DMS79 (cell line): ENCODE data around the gene HK2.
"Not testable (repeated sequence)": the region's sequence is repeated elsewhere in the genome, so short reads cannot be mapped to it uniquely, and the experiment has no call there.

Experiments
- DNase-seq: peaks from one replicate; lab custom pipeline; 2025; lab: John Stamatoyannopoulos, UW

Gene HK2

DNA sequence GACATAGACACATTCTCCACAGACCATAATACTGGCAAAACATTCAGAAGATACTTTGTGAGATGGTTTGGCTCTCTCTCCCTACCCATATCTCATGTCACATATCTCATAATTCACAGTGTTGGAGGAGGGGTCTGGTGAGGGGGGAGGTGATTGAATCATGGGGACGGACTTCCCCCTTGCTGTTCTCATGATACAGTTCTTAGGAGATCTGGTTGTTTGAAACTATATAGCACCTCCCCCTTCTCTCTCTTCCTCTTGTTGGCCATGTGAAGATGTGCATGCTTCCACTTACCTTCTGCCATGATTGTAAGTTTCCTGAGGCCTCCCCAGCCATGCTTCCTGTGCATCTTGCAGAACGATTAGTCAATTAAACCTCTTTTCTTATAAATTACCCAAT, 61.1 kb downstream of the HK2 start:
- no peak for DNase-seq

DNA sequence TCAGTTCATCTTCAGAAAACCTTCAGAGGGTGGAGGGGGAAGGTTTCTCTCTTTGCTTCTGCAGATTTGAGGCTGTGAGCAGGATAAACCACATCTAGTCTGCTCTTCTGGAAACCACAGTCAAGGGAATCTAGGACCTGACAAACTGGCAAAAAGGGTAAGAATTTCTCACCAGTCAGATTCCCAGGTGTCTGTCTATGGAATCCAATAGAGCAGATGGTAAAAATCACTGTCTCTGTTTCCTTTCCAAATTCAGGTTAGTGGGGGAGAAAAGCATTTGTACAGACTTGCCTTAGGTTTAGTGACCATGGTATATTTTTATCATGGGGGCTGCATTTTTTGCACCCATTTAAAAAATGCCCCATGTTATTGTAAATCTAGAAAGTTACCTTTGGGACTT, 62.3 kb downstream of the HK2 start:
- DNase-seq: no peak

DNA sequence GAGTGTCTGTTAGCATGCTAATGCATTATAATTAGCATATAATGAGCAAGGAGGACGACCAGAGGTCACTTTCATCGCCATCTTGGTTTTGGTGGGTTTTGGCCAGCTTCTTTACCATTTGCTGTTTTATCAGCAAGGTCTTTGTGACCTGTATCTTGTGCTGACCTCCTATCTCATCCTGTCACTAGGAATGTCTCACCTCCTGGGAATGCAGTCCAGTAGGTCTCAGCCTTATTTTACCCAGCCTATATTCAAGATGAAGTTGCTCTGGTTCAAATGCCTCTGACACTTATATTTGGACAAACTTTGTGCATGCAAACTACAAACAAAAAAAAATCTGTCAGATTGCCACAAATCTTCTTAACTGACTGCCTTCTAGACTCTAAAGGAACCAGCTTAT, 66.3 kb downstream of the HK2 start:
- not testable (repeated sequence) for DNase-seq

DNA sequence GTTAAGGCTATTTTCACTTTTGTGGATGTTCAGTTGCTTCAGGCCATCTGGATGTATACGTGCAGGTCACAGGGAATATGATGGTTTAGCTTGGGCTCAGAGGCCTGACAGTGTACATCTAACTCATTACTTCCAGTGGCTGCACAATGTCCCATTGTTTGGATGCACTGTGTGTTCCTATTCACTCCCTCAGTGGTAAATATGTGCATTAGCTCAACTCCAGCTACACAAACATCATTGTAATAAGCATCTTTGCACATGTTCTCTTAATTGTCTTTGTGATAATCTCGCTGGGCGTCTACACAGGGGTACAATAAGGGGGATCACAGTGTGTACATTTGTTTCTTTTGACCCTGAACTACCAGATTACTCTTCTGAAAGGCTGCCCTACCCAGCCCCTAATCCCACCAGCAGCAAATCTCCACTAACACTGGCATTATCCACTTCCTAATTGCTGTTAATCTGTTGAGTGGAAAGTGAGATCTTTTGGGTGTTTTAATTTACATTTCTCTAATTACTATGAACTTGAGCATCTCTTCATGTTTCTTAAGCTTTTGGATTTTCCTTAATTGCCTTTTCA, 68.4 kb downstream of the HK2 start:
- no peak for DNase-seq

DNA sequence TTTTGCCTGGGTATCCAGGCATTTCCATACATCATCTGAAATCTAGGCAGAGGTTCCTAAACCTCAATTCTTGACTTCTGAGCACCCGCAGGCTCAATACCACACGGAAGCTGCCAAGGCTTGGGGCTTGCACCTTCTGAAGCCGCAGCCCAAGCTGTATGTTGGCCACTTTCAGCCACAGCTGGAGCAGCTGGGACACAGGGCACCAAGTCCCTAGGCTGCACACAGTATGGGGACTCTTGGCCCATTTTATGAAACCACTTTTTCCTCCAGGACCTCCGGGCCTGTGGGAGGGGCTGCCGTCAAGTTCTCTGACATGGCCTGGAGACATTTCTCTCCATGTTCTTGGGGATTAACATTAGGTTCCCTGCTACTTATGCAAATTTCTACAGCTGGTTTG, 72.5 kb downstream of the HK2 start:
- no peak for DNase-seq

DNA sequence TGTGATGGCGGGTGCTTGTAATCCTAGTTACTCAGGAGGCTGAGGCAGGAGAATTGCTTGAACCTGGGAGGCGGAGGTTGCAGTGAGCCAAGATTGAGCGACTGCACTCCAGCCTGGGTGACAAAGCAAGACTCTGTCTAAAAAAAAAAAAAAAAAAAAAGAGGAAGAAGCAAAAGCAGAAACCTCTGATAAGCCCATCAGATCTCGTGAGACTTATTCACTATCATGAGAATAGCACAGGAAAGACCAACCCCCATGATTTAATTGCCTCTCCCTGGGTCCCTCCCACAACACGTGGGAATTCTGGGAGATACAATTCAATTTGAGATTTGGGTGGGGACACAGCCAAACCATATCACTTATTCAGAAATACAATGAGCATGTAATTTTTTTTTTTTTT, 73.6 kb downstream of the HK2 start:
- DNase-seq: not testable (repeated sequence)

DNA sequence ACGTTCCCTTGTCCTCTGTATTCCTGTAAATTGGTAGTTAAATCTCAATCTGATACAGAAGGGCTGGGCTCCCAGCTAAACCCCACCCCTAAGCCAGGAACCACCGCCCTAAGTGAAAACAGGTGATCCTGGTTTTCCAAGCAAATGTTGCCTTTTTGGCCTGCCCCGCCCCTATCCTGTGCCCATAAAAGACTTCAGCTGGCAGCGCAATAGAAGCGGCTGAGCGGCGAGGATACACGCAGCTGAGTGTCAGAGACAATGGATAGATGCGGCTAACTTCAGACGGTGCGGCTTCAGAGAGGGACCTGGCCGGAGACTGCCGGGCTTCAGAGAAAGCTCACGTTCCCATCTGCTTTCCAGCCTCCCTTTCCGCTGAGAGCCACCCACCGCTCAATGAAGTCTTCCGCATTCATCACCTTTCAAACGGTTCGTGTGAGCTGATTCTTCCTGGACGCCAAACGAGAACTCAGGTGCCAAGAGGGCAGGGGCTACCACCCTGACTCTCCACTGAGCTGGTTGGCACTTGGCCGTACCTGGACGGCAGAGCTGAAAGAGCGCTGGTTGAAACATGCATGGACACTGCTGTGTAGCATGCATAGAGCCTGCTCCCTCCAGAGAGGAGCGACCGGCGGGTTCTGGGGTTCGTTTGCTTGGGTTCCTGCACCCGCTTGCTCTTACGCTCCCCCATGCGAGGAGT, 75.0 kb downstream of the HK2 start:
- DNase-seq: no peak

DNA sequence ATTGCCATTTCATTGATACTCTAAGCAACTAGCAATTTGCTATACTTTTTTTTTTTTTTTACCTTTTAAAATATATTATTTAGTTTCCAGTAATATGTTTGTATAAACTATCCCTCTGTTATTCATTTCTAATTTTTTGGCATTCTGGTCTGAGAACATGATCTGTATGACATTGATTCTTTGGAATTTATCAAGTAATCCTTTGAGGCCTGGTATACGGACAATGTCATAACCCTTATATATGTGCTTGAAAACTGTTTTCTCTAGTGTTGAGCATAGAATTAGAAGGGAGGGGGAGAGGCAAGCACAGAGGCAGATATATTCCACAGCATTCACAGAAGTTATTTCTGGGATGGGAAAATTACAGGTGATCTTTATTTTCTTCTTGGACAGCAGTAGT, 76.3 kb downstream of the HK2 start:
- no peak for DNase-seq

DNA sequence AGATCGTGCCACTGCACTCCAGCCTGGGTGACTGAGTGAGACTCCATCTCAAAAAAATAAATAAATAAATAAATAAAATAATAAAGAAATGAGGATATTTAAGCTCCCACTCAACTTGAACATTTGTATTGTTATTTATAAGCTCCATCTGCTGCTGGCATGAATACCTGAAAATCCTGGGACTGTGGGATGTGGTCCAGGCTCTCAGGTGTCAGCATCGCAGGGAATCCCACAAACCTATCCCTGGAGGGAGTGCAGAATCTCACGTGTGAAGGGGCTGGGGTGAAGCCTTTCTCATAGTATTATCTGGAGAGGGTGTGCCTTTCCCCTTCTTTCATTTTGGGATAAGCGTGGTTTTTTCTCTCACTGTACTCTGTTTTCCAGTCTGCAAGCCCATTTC, 77.1 kb downstream of the HK2 start:
- DNase-seq: no peak

DNA sequence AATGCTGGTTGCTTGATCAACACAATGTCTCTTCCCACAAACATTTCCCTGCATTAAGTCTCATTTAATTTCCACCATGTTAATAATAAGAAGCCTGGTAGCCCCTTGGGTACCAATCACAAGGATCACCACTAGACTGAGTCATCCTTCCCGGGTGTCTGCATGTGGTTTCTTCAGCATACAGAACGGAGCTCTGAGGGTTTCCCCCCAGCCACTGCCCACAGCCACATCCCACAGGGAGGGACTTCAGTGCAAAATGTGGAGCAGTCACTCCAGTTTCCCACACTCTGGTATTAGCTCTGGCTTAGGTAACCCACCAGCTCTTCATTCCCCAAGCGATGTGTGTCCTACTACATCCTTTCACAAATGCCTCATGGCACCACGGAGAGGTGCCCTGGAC, 81.8 kb downstream of the HK2 start:
- DNase-seq: no peak

DNA sequence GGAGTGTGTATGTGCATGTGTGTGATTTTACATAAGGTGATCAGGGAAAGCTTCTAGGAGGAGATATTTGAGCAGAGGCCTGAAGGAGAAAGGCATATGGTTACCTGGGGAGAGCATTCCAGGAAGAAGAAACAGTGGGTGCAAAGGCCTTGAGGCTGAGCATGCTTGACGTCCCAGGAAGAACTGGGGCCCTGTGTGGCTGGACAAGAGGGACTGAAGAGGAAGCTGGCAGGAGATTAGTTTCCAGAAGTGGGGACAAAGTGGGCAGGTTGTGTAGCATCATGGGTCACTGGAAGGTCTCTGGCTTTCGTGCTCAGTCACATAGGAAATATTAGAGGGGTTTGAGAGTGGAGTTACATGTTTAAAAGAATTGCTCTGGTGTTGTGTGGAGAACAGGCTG, 82.5 kb downstream of the HK2 start:
- DNase-seq: no peak

DNA sequence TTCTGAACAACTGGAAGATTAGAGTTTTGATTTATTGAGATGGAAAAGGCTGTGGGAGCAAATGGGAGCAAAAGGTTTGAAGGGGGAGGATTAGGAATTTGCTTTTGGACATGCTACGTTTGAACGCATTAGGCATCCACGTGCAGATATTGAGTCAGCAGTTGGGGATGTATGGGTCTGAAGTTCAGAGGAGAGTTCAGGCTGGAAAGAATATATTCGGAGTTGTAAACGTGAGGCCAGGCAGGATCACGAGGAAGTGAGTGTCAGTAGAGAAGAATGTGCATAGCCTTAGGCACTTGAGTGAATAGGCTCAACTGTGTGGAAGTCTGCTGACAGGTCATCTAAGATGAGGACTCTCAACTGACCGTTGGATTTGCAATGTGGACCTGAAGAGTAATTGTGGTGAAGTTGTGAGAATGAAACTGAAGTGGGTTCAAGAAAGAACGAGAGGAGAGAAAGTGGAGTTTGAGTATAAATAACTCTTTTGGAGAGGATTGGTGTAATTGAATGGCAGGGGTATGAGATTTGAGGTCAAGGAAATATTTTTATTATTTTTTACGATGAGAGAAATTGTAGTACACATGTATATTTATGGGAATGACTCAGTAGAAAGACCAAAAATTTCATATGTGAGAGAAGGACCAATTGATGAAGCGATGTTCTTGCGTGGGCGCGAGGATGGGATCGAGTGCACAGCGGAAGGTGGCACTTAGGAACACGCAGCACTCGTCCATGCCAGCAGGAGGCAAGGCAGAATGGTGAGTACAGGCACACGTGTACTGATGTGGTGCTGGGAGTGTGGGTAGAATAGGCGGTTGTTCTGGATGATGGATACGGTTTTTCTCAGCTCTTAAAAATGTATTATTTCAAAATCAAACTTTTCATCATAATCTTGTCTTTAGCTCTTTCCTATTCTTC, 84.0 kb downstream of the HK2 start:
- DNase-seq: no peak

DNA sequence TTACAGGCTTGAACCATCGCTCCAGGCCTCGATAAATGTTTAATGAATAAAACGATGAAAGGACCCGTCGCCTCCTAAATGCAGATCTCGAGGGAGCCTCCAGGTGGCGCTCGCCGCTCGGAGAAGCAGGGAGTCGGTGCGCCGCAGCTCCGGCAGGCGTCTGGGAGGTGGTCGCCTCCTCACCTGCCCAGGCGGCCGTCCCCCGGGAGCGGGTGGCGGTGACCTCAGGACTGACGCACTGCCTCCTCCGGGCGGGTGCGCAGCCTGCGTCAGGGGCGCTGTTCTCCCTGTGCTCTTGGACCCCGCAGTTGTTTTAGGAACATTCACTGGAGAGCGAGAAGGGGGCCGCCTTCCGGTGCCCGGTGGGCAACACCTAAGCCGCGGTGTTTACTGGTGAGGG, 85.9 kb downstream of the HK2 start:
- DNase-seq: no peak

DNA sequence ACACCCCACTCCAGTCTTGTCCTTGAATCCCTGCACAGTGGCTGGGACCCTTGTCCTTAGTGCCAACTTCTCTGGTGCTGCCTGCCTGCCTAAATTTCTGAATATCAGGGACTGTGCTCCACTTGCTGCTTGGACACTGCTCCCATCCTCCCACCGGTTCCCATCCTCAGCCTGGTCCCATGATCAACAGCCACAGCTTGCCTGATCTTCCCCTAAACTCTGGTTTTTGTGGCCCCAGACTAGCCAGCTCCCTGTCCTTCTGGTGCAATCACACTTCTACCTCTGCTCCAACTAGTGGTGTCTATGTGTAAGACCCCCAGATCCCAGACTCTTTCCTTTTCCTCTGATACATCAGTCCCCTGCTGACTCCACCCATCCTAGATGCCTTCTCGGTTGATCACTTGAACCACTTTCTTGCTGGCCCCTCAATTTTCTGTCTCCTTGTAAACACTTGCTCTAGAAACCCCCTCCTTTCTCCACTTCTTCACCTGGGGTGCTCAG, 87.4 kb downstream of the HK2 start:
- no peak for DNase-seq

DNA sequence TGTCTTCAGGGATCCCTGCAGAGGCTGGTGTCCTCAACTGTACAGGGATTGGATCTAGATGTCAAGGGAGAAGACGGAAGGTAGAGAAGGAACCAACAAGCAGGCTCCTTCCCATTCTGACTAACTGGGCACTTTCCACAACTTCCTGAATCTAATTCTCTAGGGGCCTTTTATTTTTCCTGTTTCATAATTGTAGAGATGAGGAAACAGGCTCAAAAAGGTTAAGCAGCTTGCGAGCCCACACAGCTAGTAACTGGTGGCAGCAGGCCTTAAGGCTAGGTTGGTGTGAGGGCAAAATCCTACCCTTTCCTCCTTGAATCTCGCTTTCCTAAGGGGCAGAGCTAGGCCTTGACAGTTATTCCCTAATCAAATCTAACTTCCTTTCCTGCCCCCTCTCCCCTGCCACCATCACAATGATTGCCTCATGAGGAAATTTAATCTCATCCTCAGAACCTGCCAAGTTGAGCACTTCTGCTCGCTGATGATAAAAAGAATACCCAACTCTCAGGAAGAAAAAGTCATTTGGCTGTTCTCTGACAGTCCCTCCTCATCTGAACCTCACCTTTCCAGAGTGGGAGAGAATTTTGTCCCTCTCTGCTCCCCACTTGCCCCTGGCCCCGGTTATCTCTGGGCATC, 88.8 kb downstream of the HK2 start:
- DNase-seq: no peak

DNA sequence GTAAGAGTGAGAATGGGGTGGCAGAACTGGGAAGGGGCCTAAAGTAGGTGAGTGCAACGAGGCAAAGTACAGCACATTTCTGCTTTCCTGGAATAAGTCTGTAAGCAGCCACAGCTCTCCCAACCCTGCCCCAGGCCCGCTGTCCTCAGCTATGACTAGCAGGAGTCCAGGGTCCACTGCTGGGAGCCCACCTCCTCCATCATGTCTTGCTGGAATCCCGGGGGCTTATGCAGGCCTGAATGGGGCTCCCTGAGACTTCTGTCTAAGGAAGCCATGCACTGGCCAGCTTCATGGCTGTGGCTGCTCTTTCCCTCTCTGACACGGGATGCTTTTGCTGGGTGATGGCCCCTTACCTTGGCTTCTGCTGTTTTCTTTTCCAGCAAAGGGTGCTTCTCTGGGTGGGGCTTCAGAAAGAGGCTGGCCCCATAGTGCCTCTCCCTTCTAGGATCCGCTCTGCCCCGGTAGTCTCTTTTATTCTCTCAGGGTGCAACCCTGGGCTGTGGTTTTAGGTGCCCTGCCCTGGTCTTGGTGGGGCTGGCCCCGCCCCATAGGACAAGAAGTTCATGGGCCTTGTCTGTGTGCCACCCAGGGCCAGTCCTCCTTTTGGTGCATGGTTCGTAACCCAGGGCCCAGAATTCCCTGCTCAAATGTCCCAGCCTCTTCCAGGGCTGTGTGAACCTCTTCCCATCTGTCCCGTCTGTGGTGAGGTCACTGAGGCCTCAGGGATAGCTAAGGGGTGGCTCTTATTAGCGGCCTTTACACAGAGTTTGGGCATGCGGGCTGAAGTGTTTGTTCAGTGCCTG, 90.7 kb downstream of the HK2 start:
- DNase-seq: no peak

DNA sequence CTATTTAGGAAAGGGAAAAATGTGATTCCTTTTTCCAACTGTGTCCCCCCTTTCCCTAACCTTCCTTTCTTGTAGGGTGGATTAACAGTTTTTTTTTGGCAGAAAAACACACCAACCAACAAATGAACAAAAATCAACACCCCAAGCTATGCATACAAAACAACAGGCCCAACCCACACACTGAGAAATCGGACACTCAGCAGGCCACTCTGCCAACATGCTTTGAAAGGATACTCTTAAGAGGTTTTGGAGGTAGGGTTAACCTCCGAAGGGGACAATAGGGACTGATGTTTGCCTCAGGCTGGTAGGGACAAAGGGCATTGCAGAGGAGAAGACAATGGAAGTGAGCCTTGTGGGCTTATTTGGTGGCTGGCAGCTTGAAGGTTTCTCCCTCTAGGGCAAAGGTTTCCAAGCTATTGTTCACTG, 91.4 kb downstream of the HK2 start:
- no peak for DNase-seq

DNA sequence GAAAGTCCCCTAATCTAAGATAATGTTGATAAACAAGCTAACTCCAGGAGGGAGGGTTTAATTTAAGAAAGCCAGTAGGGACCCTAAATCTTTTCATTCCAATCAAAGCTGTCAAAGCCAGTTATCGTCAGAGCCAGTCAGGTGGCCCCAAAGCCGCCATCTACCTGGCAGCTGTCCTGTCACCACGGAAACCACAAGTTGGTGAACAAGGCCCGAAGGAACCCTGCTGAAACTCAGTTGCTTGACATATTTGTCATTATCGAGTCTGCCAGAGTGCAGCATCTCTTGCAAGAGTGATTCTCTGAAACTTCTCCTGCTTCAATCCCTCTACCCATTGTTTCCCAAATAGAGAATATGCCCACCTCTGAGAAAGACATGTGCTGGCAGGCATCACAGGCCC, 93.7 kb downstream of the HK2 start:
- peak; percentile 5 for DNase-seq

DNA sequence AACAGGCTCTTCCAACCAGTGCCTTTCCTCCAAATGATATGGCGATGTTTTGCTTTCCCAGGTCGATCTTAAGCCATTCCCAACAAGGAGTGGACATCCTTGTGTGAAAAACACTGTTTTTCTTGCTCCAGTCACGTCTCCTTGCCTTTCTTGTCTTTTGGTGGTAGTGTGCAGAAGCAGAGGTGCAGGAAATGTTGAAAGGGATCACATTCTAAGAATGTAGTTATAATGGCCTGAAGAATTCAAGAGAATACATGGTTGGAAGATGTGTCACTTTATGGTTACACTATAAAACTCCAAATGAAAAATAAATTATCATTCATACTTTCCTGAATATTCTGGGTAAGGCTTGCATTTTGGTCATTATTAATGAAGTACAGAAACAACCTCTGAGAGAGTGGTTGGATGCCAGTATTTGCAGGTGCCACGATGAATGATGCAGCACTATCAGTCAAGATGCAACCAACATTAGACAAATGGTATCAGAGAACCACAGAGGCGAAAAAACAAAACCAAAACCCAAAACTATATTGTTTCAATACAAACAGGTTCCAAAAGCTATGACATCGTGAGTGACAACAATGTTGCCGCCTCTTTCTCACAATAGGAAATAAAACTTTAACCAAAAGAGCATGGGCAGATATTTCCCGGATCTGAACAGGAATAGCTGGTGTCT, 97.0 kb downstream of the HK2 start:
- no peak for DNase-seq

DNA sequence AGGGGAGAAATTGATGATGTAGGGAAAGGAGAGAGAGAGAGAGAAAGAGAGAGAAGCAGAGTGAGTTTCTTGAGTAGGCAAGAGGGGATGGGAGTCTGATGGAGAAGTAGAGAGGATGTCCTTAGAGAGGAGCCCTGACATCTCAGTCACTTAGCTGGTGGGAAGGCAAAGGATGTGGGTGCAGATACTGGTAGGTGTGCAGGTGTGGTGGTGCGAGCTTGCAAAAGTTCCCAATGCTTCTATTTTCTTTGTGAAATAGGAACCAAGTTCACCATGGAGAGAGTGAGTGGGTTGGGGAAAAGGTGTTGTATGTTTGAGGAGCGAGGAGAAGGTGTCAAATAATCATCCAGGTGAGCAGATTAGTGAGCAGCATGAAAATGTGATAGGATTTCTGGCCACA, 98.0 kb downstream of the HK2 start:
- no peak for DNase-seq

DNA sequence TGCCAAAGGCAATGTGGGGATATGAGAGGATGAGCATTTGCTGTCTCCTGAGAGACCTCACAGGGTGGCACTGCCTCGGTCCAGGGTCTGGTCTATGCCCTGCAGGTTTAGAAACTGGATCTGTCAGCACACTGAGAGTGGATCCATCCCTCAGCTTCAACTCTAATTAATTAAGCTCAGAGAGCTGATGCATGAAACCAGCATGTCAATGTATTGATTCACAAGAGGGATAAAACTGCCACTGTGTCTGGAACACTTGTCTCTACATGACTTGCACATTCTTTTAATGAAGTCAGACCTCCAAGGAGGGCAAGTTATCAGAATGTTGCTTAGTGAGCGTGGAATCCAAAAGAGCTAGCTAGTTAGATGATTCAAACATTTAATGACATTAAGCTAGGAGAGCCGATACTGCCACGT, 102.1 kb downstream of the HK2 start:
- DNase-seq: no peak
